CD4-positive, alpha-beta memory T cell (primary cell): ENCODE data around the gene PDE8A. TPM values are rescaled to one million over a fixed set of nuclear protein-coding genes. Genes with fewer than 3 reads are reported as not detected.
A peak's percentile ranks its signal among the peaks of the same experiment; 100 is the strongest.

Experiments used
- CTCF ChIA-PET: fragments of 350-600 bp; sonication (Branson Sonifier 250); formaldehyde crosslinking; loops from one replicate; lab custom pipeline; 2021; ENCODE audit warnings: inconsistent platforms; ENCODE audit not compliant: partially characterized antibody; lab: Charles Lee
- POLR2A ChIA-PET: fragments of 350-600 bp; sonication (Branson Sonifier 250); formaldehyde crosslinking; loops from one replicate; lab custom pipeline; 2021; ENCODE audit not compliant: partially characterized antibody; lab: Charles Lee
- DNase-seq, 5 donors: peaks; one replicate each; pipeline versions ENCODE4 v3.0.0 to v3.0.0-alpha.2; 2020 to 2022; ENCODE audit warnings: mixed read lengths in 1 of 5
- H3K27ac ChIP-seq: one replicate; pipeline ENCODE4 v1.7.0; 2013; ENCODE audit warnings: low read depth, low read length
- H3K27me3 ChIP-seq: 2 replicates; pipeline ENCODE4 v1.7.0; 2013; ENCODE audit warnings: mild to moderate bottlenecking, low read length, moderate library complexity; ENCODE audit not compliant: insufficient read depth
- H3K36me3 ChIP-seq: 2 replicates; pipeline ENCODE4 v1.7.0; 2013; ENCODE audit warnings: mild to moderate bottlenecking, low read length, moderate library complexity; ENCODE audit not compliant: insufficient read depth
- H3K4me1 ChIP-seq: 2 replicates; pipeline ENCODE4 v1.7.0; 2013; ENCODE audit warnings: mild to moderate bottlenecking, low read length, moderate library complexity; ENCODE audit not compliant: insufficient read depth
- H3K4me3 ChIP-seq, 2 donors: one replicate each; pipeline ENCODE4 v1.7.0; 2013; ENCODE audit warnings: low read length in 2 of 2, mild to moderate bottlenecking in 1 of 2
- H3K9me3 ChIP-seq, 2 donors: one replicate each; pipeline ENCODE4 v1.7.0; 2013; ENCODE audit warnings: low read length in 2 of 2, control low read depth in 1 of 2; ENCODE audit not compliant: control insufficient read depth in 1 of 2
- H3K27ac Mint-ChIP-seq, 7 donors: one replicate each; pipeline ENCODE4 v1.8.0; 2020 to 2021; ENCODE audit warnings: mixed read lengths in 7 of 7, mild to moderate bottlenecking in 6 of 7, inconsistent platforms in 3 of 7, moderate library complexity in 3 of 7
- H3K27me3 Mint-ChIP-seq, 2 donors: one replicate each; pipeline ENCODE4 v1.8.0; 2020 to 2021; ENCODE audit warnings: mixed read lengths in 2 of 2
- H3K36me3 Mint-ChIP-seq, 2 donors: one replicate each; pipeline ENCODE4 v1.8.0; 2020 to 2021; ENCODE audit warnings: mixed read lengths in 2 of 2, inconsistent platforms in 1 of 2, mild to moderate bottlenecking in 1 of 2
- H3K4me1 Mint-ChIP-seq, 4 donors: one replicate each; pipeline ENCODE4 v1.8.0; 2020 to 2021; ENCODE audit warnings: mixed read lengths in 4 of 4, mild to moderate bottlenecking in 1 of 4
- H3K4me3 Mint-ChIP-seq, 8 donors: one replicate each; pipeline ENCODE4 v1.8.0; 2020 to 2021; ENCODE audit warnings: mixed read lengths in 8 of 8, mild to moderate bottlenecking in 7 of 8, moderate library complexity in 6 of 8, inconsistent platforms in 3 of 8
- H3K9me3 Mint-ChIP-seq, 8 donors: one replicate each; pipeline ENCODE4 v1.8.0; 2020 to 2021; ENCODE audit warnings: mixed read lengths in 8 of 8, mild to moderate bottlenecking in 5 of 8, inconsistent platforms in 3 of 8, moderate library complexity in 1 of 8
- intact Hi-C: fragments of 100-400 bp; cut with micrococcal nuclease; formaldehyde crosslinking; loops from one replicate; pipeline ENCODE4 v1.15.1; 2023
- polyA plus RNA-seq, 2 donors: library from polyadenylated mRNA; unstranded; fragments of 300-500 nt; fragmentation: Illumina TruSeq; gene quantifications; one replicate each; pipeline ENCODE4 v1.2.3, GENCODE V29; 2021
- total RNA-seq, 2 experiments: library from RNA; stranded (reverse); gene quantifications; one replicate each; pipeline ENCODE4 v1.2.3, GENCODE V29; 2021

The PDE8A gene
- total and polyA plus RNA-seq, 4 experiments from 2014 or later = 1.9 to 41.3 (median 22.4) TPM

- H3K36me3 Mint-ChIP-seq = no peaks in the 10 kb centered on the region
- POLR2A ChIA-PET = interaction anchor here (2.3 kb wide), 1 partner anchor 48 kb away, joined by 5 read pairs; the partner anchor contains the start of gene PDE8A
- no peak for DNase-seq
- Histone ChIP-seq H3K9me3 (no peaks in the 10 kb centered on the region), H3K4me1 (peaks cover 68% of the 10 kb centered on the region), H3K27me3 (no peaks in the 10 kb centered on the region), H3K27ac (no peak overlapping the region), H3K36me3 (no peaks in the 10 kb centered on the region), H3K4me3 (no peak overlapping the region)
- no peaks in the 10 kb centered on the region for H3K27me3 Mint-ChIP-seq
- CTCF ChIA-PET = interaction anchor here (0.7 to 1.2 kb wide), 2 partner anchors 13 to 15 kb away, joined by 3 read pairs; no protein-coding TSS in a partner anchor
- intact Hi-C loops = no loop called here
- peak overlapping the region in 4 of 7 donors; percentile 1 to 75 (median 29) for H3K27ac Mint-ChIP-seq
- no peak overlapping the region for H3K4me3 Mint-ChIP-seq
- H3K4me1 Mint-ChIP-seq = peaks cover 54 to 86% (median 64%) of the 10 kb centered on the region in 4 donors
- H3K9me3 Mint-ChIP-seq = no peaks in the 10 kb centered on the region
These were observed 47.6 kb downstream of the PDE8A start for GRCh38 chr15:85029221-85029620.

- Mint-ChIP-seq H3K27me3 (no peaks in the 10 kb centered on the region), H3K27ac (peak overlapping the region; percentile 38 to 86 (median 75)), H3K4me1 (peaks cover 50 to 78% (median 59%) of the 10 kb centered on the region in 4 donors), H3K36me3 (no peaks in the 10 kb centered on the region), H3K4me3 (peak overlapping the region in 7 of 8 donors; percentile 5 to 76 (median 53)), H3K9me3 (no peaks in the 10 kb centered on the region)
- POLR2A ChIA-PET = interaction anchor here (1.0 to 2.2 kb wide), 3 partner anchors 9 to 50 kb away, joined by 3 to 17 read pairs (median 4); partner anchors contain the start of gene PDE8A
- Histone ChIP-seq H3K27me3 (no peaks in the 10 kb centered on the region), H3K36me3 (no peaks in the 10 kb centered on the region), H3K4me1 (peaks cover 56% of the 10 kb centered on the region), H3K27ac (no peak overlapping the region), H3K9me3 (no peaks in the 10 kb centered on the region), H3K4me3 (no peak overlapping the region)
- intact Hi-C loops = loop anchor here (2.0 kb wide), 1 partner anchor 42 kb away; no protein-coding TSS in a partner anchor
- CTCF ChIA-PET = interaction anchor here (1.8 to 2.7 kb wide), 2 partner anchors 14 to 49 kb away, joined by 5 to 13 read pairs; partner anchors contain the start of gene PDE8A
- peak in 2 of 5 donors; percentile 17 to 51 for DNase-seq
These were observed 48.8 kb downstream of the PDE8A start for GRCh38 chr15:85030301-85030929.

- no peaks in the 10 kb centered on the region for H3K9me3 ChIP-seq
- no peaks in the 10 kb centered on the region for H3K27me3 ChIP-seq
- Mint-ChIP-seq H3K27ac (peak overlapping the region; percentile 33 to 85 (median 80)), H3K4me1 (peaks cover 49 to 76% (median 59%) of the 10 kb centered on the region in 4 donors), H3K27me3 (no peaks in the 10 kb centered on the region), H3K4me3 (peak overlapping the region in 6 of 8 donors; percentile 46 to 84 (median 62)), H3K36me3 (no peaks in the 10 kb centered on the region), H3K9me3 (no peaks in the 10 kb centered on the region)
- no peak for DNase-seq
- POLR2A ChIA-PET = interaction anchor here (1.0 to 2.2 kb wide), 4 partner anchors 11 to 51 kb away, joined by 3 to 17 read pairs (median 4); partner anchors contain the start of gene PDE8A
- no peak overlapping the region for H3K27ac ChIP-seq
- intact Hi-C loops = loop anchor here (2.0 kb wide), 1 partner anchor 43 kb away; no protein-coding TSS in a partner anchor
- H3K4me3 ChIP-seq = no peak overlapping the region
- peaks cover 47% of the 10 kb centered on the region for H3K4me1 ChIP-seq
- no peaks in the 10 kb centered on the region for H3K36me3 ChIP-seq
- CTCF ChIA-PET = interaction anchor here (1.3 to 2.7 kb wide), 3 partner anchors 9 to 50 kb away, joined by 5 to 13 read pairs (median 6); partner anchors contain the start of gene PDE8A
These were observed 49.7 kb downstream of the PDE8A start for GRCh38 chr15:85031086-85031943.

GRCh38 chr15:85031944-85032558, 50.4 kb downstream of the PDE8A start:
- no peaks in the 10 kb centered on the region for H3K9me3 Mint-ChIP-seq
- peaks cover 47% of the 10 kb centered on the region for H3K4me1 ChIP-seq
- no peak for DNase-seq
- H3K27ac Mint-ChIP-seq = peak overlapping the region; percentile 33 to 85 (median 74)
- H3K36me3 ChIP-seq = no peaks in the 10 kb centered on the region
- peaks cover 49 to 75% (median 59%) of the 10 kb centered on the region in 4 donors for H3K4me1 Mint-ChIP-seq
- H3K27me3 Mint-ChIP-seq = no peaks in the 10 kb centered on the region
- H3K9me3 ChIP-seq = no peaks in the 10 kb centered on the region
- no peak overlapping the region for H3K4me3 ChIP-seq
- H3K27ac ChIP-seq = no peak overlapping the region
- ChIA-PET POLR2A (interaction anchor here (1.0 to 2.2 kb wide), 4 partner anchors 11 to 51 kb away, joined by 3 to 17 read pairs (median 4); partner anchors contain the start of gene PDE8A), CTCF (interaction anchor here (1.3 to 2.7 kb wide), 3 partner anchors 10 to 51 kb away, joined by 5 to 13 read pairs (median 6); partner anchors contain the start of gene PDE8A)
- peak overlapping the region in 6 of 8 donors; percentile 46 to 84 (median 62) for H3K4me3 Mint-ChIP-seq
- intact Hi-C loops = loop anchor here (2.0 kb wide), 2 partner anchors 43 to 49 kb away; no protein-coding TSS in a partner anchor
- H3K36me3 Mint-ChIP-seq = no peaks in the 10 kb centered on the region
- H3K27me3 ChIP-seq = no peaks in the 10 kb centered on the region

- Histone ChIP-seq H3K9me3 (no peaks in the 10 kb centered on the region), H3K27me3 (no peaks in the 10 kb centered on the region), H3K4me3 (no peak overlapping the region), H3K27ac (no peak overlapping the region), H3K4me1 (peaks cover 46% of the 10 kb centered on the region), H3K36me3 (no peaks in the 10 kb centered on the region)
- CTCF ChIA-PET = interaction anchor here (1.3 kb wide), 1 partner anchor 11 kb away, joined by 4 read pairs; no protein-coding TSS in a partner anchor
- Mint-ChIP-seq H3K36me3 (no peaks in the 10 kb centered on the region), H3K27ac (peak overlapping the region in 3 of 7 donors; percentile 63 to 80 (median 69)), H3K9me3 (no peaks in the 10 kb centered on the region), H3K4me3 (peak overlapping the region in 1 of 8 donors; percentile 49), H3K4me1 (peaks cover 47 to 74% (median 57%) of the 10 kb centered on the region in 4 donors), H3K27me3 (no peaks in the 10 kb centered on the region)
- no peak for DNase-seq
- POLR2A ChIA-PET = no interaction called here
- intact Hi-C loops = loop anchor here (2.0 kb wide), 1 partner anchor 50 kb away; no protein-coding TSS in a partner anchor
These were observed 51.5 kb downstream of the PDE8A start for GRCh38 chr15:85033148-85033547.

- POLR2A ChIA-PET = no interaction called here
These were observed 52.6 kb downstream of the PDE8A start for GRCh38 chr15:85034276-85034675.

More at GRCh38 chr15:85034276-85034675, 52.6 kb downstream of the PDE8A start:
- no peaks in the 10 kb centered on the region for H3K9me3 Mint-ChIP-seq
- no peaks in the 10 kb centered on the region for H3K36me3 Mint-ChIP-seq
- Histone ChIP-seq H3K4me1 (peaks cover 43% of the 10 kb centered on the region), H3K9me3 (no peaks in the 10 kb centered on the region), H3K27ac (no peak overlapping the region), H3K4me3 (no peak overlapping the region), H3K27me3 (no peaks in the 10 kb centered on the region), H3K36me3 (no peaks in the 10 kb centered on the region)
- CTCF ChIA-PET = no interaction called here
- intact Hi-C loops = no loop called here
- no peak overlapping the region for H3K4me3 Mint-ChIP-seq
- no peaks in the 10 kb centered on the region for H3K27me3 Mint-ChIP-seq
- no peak for DNase-seq
- no peak overlapping the region for H3K27ac Mint-ChIP-seq
- H3K4me1 Mint-ChIP-seq = peaks cover 47 to 65% (median 55%) of the 10 kb centered on the region in 4 donors
